H1 (cell line): ENCODE results near the gene MMP26. TPM values are rescaled to one million over a fixed set of nuclear protein-coding genes. Genes with fewer than 3 reads are reported as not detected.

Source experiments
- CREB1 ChIP-seq: IDR thresholded peaks from 2 replicates; pipeline ENCODE4 v1.6.1; 2012; ENCODE audit warnings: inconsistent platforms
- FOSL1 ChIP-seq: IDR thresholded peaks from 2 replicates; pipeline ENCODE4 v1.6.1; 2011; ENCODE audit warnings: mild to moderate bottlenecking, low read depth, low read length, moderate library complexity; ENCODE audit not compliant: insufficient read depth
- POU5F1 ChIP-seq: IDR thresholded peaks from 2 replicates; pipeline ENCODE4 v1.6.1; 2011; ENCODE audit warnings: low read depth, mild to moderate bottlenecking, low read length, moderate library complexity
- RXRA ChIP-seq: IDR thresholded peaks from 2 replicates; pipeline ENCODE4 v1.6.1; 2011; ENCODE audit warnings: low read depth, mild to moderate bottlenecking, low read length, moderate library complexity; ENCODE audit not compliant: insufficient read depth
- SIN3A ChIP-seq, 2 experiments: IDR thresholded peaks in 1 of 2; conservative IDR thresholded peaks in 1 of 2; 2 replicates each; pipeline ENCODE4 v1.6.1; 2011 to 2012; ENCODE audit warnings: low read length in 2 of 2, improper control_type of control experiment in 1 of 2, low read depth in 1 of 2, mild to moderate bottlenecking in 1 of 2
- SUZ12 ChIP-seq: fragments of 200-600 bp; sonication (generic); IDR thresholded peaks from 2 replicates; pipeline ENCODE4 v1.6.1; 2012; ENCODE audit warnings: mild to moderate bottlenecking, inconsistent platforms, low read length, moderate library complexity, mixed read lengths
- polyA plus RNA-seq, 7 experiments: library from polyadenylated mRNA; depleted of rRNA in 3 of 7; stranded (reverse) in 5 of 7; unstranded in 2 of 7; fragments of >200 nt in 5 of 7; fragments of 200-250 nt in 2 of 7; gene quantifications; 1 replicate in 5 of 7; 2 replicates in 1 of 7; 4 replicates in 1 of 7; pipeline versions ENCODE4 v1.2.1 to v1.2.3, GENCODE V29; 2011 to 2013; ENCODE audit warnings: missing spikeins in 2 of 7, mixed read lengths in 2 of 7
- total RNA-seq: library from RNA; stranded (reverse); fragmentation: NEBNext Ultra II Directional; extraction: Animal tissue kit (Norgen Biotek cat#: 25700); gene quantifications from 2 replicates; pipeline ENCODE4 v1.2.1, GENCODE V29; 2021

MMP26 gene
- total and polyA plus RNA-seq, 2 of the 8 experiments (the other 6 are each of a cell fraction or from before 2014, with no cell fraction given) = 0.06 TPM; not detected in 1

DNA sequence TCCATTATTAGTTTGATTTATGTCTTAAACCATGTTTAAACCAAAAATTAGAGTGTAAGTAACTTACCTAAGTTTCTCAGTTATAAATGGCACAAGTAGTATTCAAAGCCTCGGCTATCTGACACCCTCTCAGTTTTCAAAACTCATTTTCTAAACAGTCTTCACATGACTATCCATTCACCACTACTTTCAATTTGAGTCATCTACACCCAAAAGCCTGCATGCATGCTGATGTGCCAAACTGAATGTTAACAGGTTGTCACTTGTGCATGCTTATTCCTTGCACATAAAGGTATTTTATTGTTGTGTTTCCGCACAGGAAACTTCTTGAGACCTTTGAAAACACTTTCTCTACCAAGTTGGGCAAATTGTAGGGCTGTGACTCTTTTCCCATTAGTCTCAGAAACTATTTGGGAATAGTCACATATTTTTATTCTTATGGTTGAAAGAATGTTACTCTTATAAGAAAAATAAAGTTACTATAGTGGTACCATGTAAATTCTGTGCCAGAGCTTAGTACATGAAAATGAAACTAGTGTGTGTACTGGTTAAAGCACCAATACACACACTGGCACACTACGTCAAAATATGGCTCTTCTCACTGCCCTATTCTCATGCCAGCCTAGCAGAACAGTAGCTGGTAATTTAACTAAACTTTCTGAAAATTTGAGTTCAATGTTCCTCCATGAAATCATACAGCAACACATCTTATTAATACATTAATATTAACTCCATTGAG is 4.7 kb upstream of the MMP26 start (continued):
- TF ChIP-seq FOSL1 (no peak), CREB1 (no peak), POU5F1 (no peak), SIN3A (conservative IDR thresholded peaks at IDR 0.05 in 1 of 2, IDR thresholded peaks at IDR 0.05 in 1 of 2; ENCODE audit: low read depth in 1 of 2, low read length in 2 of 2) (no peak), RXRA (no peak), SUZ12 (no peak)
